A549 treated with ZK216348 at 1 μM for 4 hours (cell line): Measurements from ENCODE around the gene AMIGO3. TPM values are rescaled to one million over a fixed set of nuclear protein-coding genes. Genes with fewer than 3 reads are reported as not detected.

ENCODE experiments used
- total RNA-seq: library from RNA; stranded (reverse); fragments of 200-300 nt; extraction: Qiagen RNA extraction; gene quantifications from 5 replicates; pipeline ENCODE4 v1.2.3, GENCODE V29; 2022; ENCODE audit warnings: low read depth

AMIGO3 gene
- total RNA-seq: 0.18 to 1.1 TPM (median 0.66 TPM) in 4 of 5 replicates, not detected in the other

GRCh38 chr3:49719214-49719884 is at the start of gene AMIGO3:
TSS of gene AMIGO3 (minus strand) at chr3:49719684. CDS start at chr3:49719465, 219 bp downstream.

GRCh38 chr3:49723628-49724551 is 4.4 kb upstream of the AMIGO3 start, which contains the start of gene GMPPB:
TSS of gene GMPPB (minus strand) at chr3:49723951. CDS start at chr3:49723726, 225 bp downstream.

GRCh38 chr3:49689046-49689907 is 30.2 kb downstream of the AMIGO3 start, which contains the start of the genes MST1 and RNF123:
TSS of gene MST1 (minus strand) at chr3:49689474. CDS start at chr3:49688691, 783 bp downstream.
TSS of gene RNF123 (plus strand) at chr3:49689557. CDS start at chr3:49691166, 1,609 bp downstream.

GRCh38 chr3:49673715-49674496 is 45.6 kb downstream of the AMIGO3 start, which contains the start of gene APEH:
TSS of gene APEH (plus strand) at chr3:49674351. CDS start at chr3:49674402, 51 bp downstream.

Other genes starting within 250 kb of the AMIGO3 start
- 42.1 to 67.0 TPM (median 56.9 TPM) in 5 replicates for gene DAG1, start 249.4 kb downstream of the AMIGO3 start, total RNA-seq
- 0.04 to 0.16 TPM (median 0.16 TPM) in 5 replicates for gene BSN, start 165.2 kb downstream of the AMIGO3 start, total RNA-seq
- gene APEH, start 45.3 kb downstream of the AMIGO3 start, total RNA-seq: 51.1 to 72.3 TPM (median 65.1 TPM) in 5 replicates
- gene MST1, start 30.2 kb downstream of the AMIGO3 start, total RNA-seq: 1.4 to 2.1 TPM (median 1.5 TPM) in 5 replicates
- 8.5 to 19.3 TPM (median 15.2 TPM) in 5 replicates for gene RNF123, start 30.1 kb downstream of the AMIGO3 start, total RNA-seq
- gene GMPPB, start 4.3 kb upstream of the AMIGO3 start, total RNA-seq: 11.8 to 21.7 TPM (median 19.3 TPM) in 5 replicates
- gene IP6K1, start 66.9 kb upstream of the AMIGO3 start, total RNA-seq: 13.7 to 26.5 TPM (median 21.9 TPM) in 5 replicates
- gene CDHR4, start 80.2 kb upstream of the AMIGO3 start, total RNA-seq: 0.13 to 0.35 TPM (median 0.23 TPM) in 5 replicates
- 1.1 to 3.0 TPM (median 2.3 TPM) in 5 replicates for gene INKA1, start 83.6 kb upstream of the AMIGO3 start, total RNA-seq
- 0.47 to 1.1 TPM (median 0.54 TPM) in 5 replicates for gene UBA7, start 94.3 kb upstream of the AMIGO3 start, total RNA-seq
- 10.9 to 14.9 TPM (median 13.2 TPM) in 5 replicates for gene TRAIP, start 136.9 kb upstream of the AMIGO3 start, total RNA-seq
- 0.26 to 0.77 TPM (median 0.45 TPM) in 5 replicates for gene CAMKV, start 150.2 kb upstream of the AMIGO3 start, total RNA-seq
- gene MST1R, start 184.2 kb upstream of the AMIGO3 start, total RNA-seq: 6.0 to 9.9 TPM (median 7.4 TPM) in 5 replicates
- 4.2 to 9.1 TPM (median 8.5 TPM) in 5 replicates for gene MON1A, start 210.1 kb upstream of the AMIGO3 start, total RNA-seq
- 25.0 to 32.5 TPM (median 28.7 TPM) in 5 replicates for gene RBM6, start 220.5 kb upstream of the AMIGO3 start, total RNA-seq